Measurements from ENCODE around the gene TRIP13. TPM values are rescaled to one million over a fixed set of nuclear protein-coding genes. Genes with fewer than 3 reads are reported as not detected.
"Not testable (repeated sequence)": the region's sequence is repeated elsewhere in the genome, so short reads cannot be mapped to it uniquely, and the experiment has no call there.

The TRIP13 gene
- total RNA-seq, 1 donor = 32.5 TPM

GRCh38 chr5:923281-923873 is 30.7 kb downstream of the TRIP13 start:
- peak; percentile 68 for DNase-seq (ENCODE audit: low read depth)
- peak; percentile 91 for TF ChIP-seq CTCF (IDR thresholded peaks at IDR 0.05; ENCODE audit: insufficient read depth, low read length)
- H3K4me3 ChIP-seq (ENCODE audit: low read depth, low read length) = no peak overlapping the region

GRCh38 chr5:926417-927171 is 33.9 kb downstream of the TRIP13 start:
- peak; percentile 22 for DNase-seq (ENCODE audit: low read depth)
- H3K4me3 ChIP-seq (ENCODE audit: low read depth, low read length) = peak overlapping the region; percentile 41
- peak; percentile 39 for TF ChIP-seq CTCF (IDR thresholded peaks at IDR 0.05; ENCODE audit: insufficient read depth, low read length)

- DNase-seq (ENCODE audit: low read depth) = no peak
- H3K4me3 ChIP-seq (ENCODE audit: low read depth, low read length) = no peak overlapping the region
- no peak for TF ChIP-seq CTCF (IDR thresholded peaks at IDR 0.05; ENCODE audit: insufficient read depth, low read length)
Measured at GRCh38 chr5:927172-928015, 34.7 kb downstream of the TRIP13 start.

- not testable (repeated sequence) for DNase-seq (ENCODE audit: low read depth); H3K4me3 ChIP-seq (ENCODE audit: low read depth, low read length)
Measured at GRCh38 chr5:929182-929581, 36.5 kb downstream of the TRIP13 start.

- TF ChIP-seq CTCF (IDR thresholded peaks at IDR 0.05; ENCODE audit: insufficient read depth, low read length) = no peak
- DNase-seq (ENCODE audit: low read depth) = no peak
- no peak overlapping the region for H3K4me3 ChIP-seq (ENCODE audit: low read depth, low read length)
Measured at GRCh38 chr5:929596-929995, 36.9 kb downstream of the TRIP13 start.

- TF ChIP-seq CTCF (IDR thresholded peaks at IDR 0.05; ENCODE audit: insufficient read depth, low read length) = no peak
Measured at GRCh38 chr5:930866-931265, 38.2 kb downstream of the TRIP13 start.

GRCh38 chr5:931570-932145 is 39.0 kb downstream of the TRIP13 start:
- TF ChIP-seq CTCF (IDR thresholded peaks at IDR 0.05; ENCODE audit: insufficient read depth, low read length) = no peak
- H3K4me3 ChIP-seq (ENCODE audit: low read depth, low read length) = no peak overlapping the region
- no peak for DNase-seq (ENCODE audit: low read depth)

More at GRCh38 chr5:930866-931265, 38.2 kb downstream of the TRIP13 start:
- H3K4me3 ChIP-seq (ENCODE audit: low read depth, low read length) = no peak overlapping the region
- DNase-seq (ENCODE audit: low read depth) = no peak
